ENCODE measurements around the gene CIZ1.
"Not testable (repeated sequence)": the region's sequence is repeated elsewhere in the genome, so short reads cannot be mapped to it uniquely, and the experiment has no call there.

Gene CIZ1

DNA sequence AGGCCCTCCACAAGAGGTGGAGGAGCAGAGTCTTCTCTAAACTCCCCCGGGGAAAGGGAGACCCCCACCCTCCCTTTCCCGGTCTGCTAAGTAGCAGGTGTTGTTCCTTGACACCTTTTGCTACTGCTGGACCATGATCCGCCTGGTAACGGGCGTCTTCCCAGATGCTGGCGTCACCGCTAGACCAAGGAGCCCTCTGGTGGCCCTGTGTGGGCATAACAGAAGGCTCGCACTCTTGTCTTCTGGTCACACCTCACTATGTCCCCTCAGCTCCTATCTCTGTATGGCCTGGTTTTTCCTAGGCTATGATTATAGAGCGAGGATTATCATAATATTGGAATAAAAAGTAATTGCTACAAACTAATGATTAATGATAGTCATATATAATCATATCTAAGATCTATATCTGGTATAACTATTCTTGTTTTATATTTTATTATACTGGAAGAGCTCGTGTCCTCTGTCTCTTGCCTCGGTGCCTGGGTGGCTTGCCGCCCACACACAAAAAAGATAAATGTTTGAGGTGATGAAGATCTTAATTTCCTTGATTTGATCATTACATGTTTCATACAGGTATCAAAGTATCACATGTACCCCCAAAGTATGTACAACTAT, 61.3 kb downstream of the CIZ1 start:
- DNase-seq (ENCODE audit: low read depth); H3K4me3 ChIP-seq (ENCODE audit: low read depth, low read length): not testable (repeated sequence)
- TF ChIP-seq, protein P1, sequence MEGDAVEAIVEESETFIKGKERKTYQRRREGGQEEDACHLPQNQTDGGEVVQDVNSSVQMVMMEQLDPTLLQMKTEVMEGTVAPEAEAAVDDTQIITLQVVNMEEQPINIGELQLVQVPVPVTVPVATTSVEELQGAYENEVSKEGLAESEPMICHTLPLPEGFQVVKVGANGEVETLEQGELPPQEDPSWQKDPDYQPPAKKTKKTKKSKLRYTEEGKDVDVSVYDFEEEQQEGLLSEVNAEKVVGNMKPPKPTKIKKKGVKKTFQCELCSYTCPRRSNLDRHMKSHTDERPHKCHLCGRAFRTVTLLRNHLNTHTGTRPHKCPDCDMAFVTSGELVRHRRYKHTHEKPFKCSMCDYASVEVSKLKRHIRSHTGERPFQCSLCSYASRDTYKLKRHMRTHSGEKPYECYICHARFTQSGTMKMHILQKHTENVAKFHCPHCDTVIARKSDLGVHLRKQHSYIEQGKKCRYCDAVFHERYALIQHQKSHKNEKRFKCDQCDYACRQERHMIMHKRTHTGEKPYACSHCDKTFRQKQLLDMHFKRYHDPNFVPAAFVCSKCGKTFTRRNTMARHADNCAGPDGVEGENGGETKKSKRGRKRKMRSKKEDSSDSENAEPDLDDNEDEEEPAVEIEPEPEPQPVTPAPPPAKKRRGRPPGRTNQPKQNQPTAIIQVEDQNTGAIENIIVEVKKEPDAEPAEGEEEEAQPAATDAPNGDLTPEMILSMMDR (IDR thresholded peaks at IDR 0.05; ENCODE audit: control insufficient read depth, extremely low read depth, insufficient read depth), result peak; percentile 33

DNA sequence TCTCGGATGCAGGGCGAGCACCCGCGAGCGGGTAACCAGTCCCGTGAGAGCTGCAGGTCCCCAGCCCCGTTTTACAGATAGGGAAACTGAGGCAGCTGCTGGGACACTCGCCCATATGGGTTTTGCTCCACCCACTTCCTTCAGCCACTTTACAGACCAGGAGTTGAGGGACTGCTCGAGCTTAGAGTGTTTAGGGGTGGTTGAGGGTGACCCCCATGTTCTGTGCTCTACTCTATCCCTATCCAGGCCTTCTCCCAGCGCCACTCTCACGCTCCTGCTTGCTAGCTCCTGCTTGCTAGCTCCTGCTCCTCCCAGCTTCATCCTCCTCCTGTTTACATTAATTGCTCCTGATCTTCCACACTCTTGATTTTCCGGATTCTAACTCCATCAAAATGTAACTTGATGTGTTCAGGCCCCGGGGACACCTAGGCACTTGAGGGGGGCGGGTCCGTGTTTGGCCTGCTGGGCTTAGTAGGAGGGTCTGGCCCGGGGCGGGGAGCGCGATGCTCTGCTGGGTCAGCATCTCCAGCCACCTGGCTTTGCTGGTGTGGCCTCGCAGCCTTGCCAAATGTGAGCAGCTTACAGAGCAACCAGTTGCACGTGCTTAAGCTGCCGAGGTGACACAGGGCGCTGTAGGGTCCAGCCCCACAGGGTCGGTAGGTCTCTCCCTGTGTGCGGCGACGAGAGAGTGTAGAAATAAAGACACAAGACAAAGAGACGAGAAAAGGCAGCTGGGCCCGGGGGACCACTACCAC, 62.4 kb downstream of the CIZ1 start:
- TF ChIP-seq, protein P1 (IDR thresholded peaks at IDR 0.05; ENCODE audit: control insufficient read depth, extremely low read depth, insufficient read depth), result no peak
- peak overlapping the region; percentile 76 for H3K4me3 ChIP-seq (ENCODE audit: low read depth, low read length)
- DNase-seq (ENCODE audit: low read depth), result no peak

DNA sequence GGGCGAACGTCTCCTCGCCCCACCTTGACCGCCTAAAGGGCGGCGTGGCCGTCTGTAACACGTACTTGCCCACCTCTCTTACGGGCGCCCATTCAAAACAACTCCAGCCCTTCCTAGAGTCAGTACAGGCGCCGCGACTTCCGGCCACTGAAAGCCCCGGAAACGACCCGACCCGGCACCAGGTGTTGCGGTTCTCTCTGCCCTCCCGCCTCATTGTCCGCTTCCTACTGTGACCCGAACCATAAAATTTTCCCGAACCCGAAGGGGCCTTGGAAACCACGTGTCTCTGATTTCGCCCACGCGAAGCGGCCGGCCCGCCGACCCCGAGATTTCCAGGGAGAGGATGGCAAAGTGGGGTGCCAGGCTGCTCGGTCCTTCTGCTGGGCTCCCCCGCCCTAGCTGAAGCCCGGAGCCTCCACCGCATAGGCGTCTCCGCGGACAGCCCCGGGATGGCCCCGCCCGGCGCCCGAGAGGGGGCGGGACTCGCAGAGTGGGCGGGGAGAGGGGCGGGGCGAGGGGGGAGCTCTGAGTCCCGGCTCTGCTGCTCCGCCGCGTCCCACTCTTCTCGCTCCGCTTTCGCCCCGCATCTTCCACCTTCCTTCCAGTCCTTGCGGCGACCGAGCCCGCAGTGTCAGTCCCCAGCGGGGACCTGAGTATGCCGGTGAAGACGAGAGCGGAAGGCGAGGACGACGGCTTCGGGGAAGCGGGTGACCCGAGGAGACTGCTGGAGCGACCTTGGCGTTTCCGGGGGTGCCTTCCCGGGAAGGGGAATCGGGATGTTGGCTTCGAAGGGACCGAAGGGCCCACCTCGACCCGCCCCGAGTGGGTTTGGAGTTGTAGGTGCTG, 63.2 kb downstream of the CIZ1 start:
- peak; percentile 80 for DNase-seq (ENCODE audit: low read depth)
- TF ChIP-seq, protein P1 (IDR thresholded peaks at IDR 0.05; ENCODE audit: control insufficient read depth, extremely low read depth, insufficient read depth), result no peak
- H3K4me3 ChIP-seq (ENCODE audit: low read depth, low read length), result peak overlapping the region; percentile 76

DNA sequence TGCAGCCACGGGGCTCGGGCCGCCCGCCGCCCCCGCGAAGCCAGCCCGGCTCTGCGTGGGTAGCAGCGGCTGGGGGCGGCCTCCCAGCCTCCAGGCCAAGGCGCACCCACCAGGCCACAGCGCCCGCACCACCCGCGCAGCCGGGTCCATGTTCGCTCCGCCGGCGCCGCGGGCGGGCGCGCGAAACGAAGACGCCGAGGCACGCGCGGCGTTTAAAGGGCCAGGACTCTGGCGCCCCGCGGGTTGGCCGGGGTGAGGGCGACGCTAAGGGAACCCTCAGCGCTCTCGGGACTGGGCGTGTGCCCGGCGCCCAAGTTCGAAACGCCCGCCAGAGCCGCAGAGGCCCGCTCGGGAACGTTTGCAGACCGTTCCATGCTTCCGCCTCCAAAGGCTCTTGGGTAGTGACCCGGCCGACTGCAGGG, 63.8 kb downstream of the CIZ1 start, which contains the start of gene PTGES2:
Gene PTGES2 (minus strand): TSS at position 162 of the 422 bp plus-strand sequence. CDS start 12 bp downstream, at position 150.
- no peak for DNase-seq (ENCODE audit: low read depth)
- H3K4me3 ChIP-seq (ENCODE audit: low read depth, low read length), result peak within 1 kb of the TSS; percentile 76
- TF ChIP-seq, protein P1 (IDR thresholded peaks at IDR 0.05; ENCODE audit: control insufficient read depth, extremely low read depth, insufficient read depth), result no peak

DNA sequence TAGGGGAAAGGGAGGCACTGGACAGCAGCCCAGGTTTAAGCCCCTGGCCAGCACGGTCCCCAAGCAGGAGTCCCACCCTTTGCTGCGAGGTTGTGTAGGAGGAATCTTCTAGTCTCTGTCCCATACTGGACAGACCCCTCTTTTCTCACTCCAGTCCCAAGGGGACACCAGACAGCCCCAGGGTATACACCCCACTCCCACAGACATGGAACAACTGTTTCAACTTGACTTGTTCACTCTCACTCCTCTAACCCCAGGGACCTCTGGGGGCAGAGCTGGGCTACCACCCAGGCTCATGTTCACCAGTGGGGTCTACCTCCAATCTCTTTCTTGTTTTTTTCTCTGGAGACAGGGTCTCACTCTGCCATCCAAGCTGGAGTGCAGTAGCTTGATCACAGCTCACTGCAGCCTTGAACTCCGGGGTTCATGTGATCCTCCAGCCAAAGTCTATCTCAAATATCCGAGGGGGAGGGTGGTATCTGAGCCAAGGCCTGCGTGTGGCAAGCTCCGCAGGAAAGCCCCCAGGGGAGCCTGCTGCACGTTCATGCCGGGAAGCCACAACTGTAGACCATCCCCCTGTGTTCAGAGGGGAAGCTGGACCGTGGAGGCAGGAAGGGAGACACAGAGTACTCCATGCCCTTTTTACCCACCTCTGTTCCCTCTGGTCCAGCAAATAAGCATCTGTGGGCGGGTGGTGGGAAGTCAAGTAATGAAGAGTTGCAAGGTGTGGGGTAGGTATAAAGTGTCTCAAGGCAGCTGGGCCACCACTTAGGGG, 65.6 kb downstream of the CIZ1 start:
- TF ChIP-seq, protein P1 (IDR thresholded peaks at IDR 0.05; ENCODE audit: control insufficient read depth, extremely low read depth, insufficient read depth), result no peak
- no peak for DNase-seq (ENCODE audit: low read depth)
- peak overlapping the region; percentile 76 for H3K4me3 ChIP-seq (ENCODE audit: low read depth, low read length)
